ENCODE results near the gene PRKACB. TPM values are rescaled to one million over a fixed set of nuclear protein-coding genes. Genes with fewer than 3 reads are reported as not detected.

Gene PRKACB
- polyA plus RNA-seq, 1 donor (not counting 4 experiments of a cell fraction or from before 2014, with no cell fraction given), result 15.3 TPM

DNA sequence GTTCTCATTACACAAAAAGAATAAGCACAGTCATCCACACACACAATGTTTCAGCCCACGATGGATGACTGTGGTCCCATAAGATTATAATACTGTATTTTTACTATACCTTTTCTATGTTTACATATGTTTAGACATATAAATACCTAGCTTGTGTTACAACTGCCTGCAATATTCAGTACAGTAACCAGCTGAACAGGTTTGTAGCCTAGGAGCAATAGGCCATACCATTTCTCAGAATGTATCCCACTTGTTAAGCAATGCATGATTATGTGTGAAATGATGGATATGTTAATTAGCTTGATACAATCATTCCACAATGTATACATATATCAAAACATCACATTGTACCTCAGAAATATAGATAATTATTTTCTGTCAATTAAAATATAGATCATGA is 124.3 kb downstream of the PRKACB start:
- Histone ChIP-seq H3K4me3 (ENCODE audit: control insufficient read depth in 2 of 3, extremely low read depth in 1 of 3, insufficient read depth in 2 of 3, low read depth in 1 of 3, low read length in 3 of 3) (no peak overlapping the region), H3K27ac (ENCODE audit: control insufficient read depth, insufficient read depth, low read length) (no peak overlapping the region), H3K9me1 (ENCODE audit: control insufficient read depth, extremely low read depth, insufficient read depth, low read length) (no peaks in the 10 kb centered on the region), H3K9me3 (ENCODE audit: control insufficient read depth, low read depth, low read length) (no peaks in the 10 kb centered on the region), H2AFZ (ENCODE audit: control insufficient read depth, low read length) (no peak overlapping the region), H3K36me3 (ENCODE audit: control insufficient read depth in 2 of 2, extremely low read depth in 1 of 2, insufficient read depth in 2 of 2, low read length in 2 of 2) (no peaks in the 10 kb centered on the region), H3K79me2 (ENCODE audit: control insufficient read depth, insufficient read depth, low read length) (no peaks in the 10 kb centered on the region), H3K9ac (ENCODE audit: control insufficient read depth, extremely low read depth, insufficient read depth, low read length) (no peak overlapping the region), H3K4me2 (ENCODE audit: control insufficient read depth, extremely low read depth, insufficient read depth, low read depth, low read length) (no peak overlapping the region), H4K20me1 (ENCODE audit: control insufficient read depth, extremely low read depth, insufficient read depth, low read length) (no peaks in the 10 kb centered on the region), H3K27me3 (ENCODE audit: control insufficient read depth, extremely low read depth, insufficient read depth, low read length) (no peaks in the 10 kb centered on the region), H3K4me1 (ENCODE audit: control insufficient read depth, extremely low read depth, insufficient read depth, low read length) (peaks cover 4% of the 10 kb centered on the region)
- no peak for TF ChIP-seq EZH2 (IDR thresholded peaks at IDR 0.05; ENCODE audit: low read length)
- TF ChIP-seq, protein P1, sequence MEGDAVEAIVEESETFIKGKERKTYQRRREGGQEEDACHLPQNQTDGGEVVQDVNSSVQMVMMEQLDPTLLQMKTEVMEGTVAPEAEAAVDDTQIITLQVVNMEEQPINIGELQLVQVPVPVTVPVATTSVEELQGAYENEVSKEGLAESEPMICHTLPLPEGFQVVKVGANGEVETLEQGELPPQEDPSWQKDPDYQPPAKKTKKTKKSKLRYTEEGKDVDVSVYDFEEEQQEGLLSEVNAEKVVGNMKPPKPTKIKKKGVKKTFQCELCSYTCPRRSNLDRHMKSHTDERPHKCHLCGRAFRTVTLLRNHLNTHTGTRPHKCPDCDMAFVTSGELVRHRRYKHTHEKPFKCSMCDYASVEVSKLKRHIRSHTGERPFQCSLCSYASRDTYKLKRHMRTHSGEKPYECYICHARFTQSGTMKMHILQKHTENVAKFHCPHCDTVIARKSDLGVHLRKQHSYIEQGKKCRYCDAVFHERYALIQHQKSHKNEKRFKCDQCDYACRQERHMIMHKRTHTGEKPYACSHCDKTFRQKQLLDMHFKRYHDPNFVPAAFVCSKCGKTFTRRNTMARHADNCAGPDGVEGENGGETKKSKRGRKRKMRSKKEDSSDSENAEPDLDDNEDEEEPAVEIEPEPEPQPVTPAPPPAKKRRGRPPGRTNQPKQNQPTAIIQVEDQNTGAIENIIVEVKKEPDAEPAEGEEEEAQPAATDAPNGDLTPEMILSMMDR (optimal IDR thresholded peaks at IDR 0.05 in 1 of 3, IDR thresholded peaks at IDR 0.05 in 1 of 3, conservative IDR thresholded peaks at IDR 0.05 in 1 of 3; ENCODE audit: extremely low read depth in 1 of 3, insufficient read depth in 2 of 3, low read length in 3 of 3), result no peak
- dilution Hi-C loops (cut with MboI; ENCODE audit: extremely low pct_ligation_motif_present, low sequenced_read_pairs), result no loop called here
- FAIRE-seq (no peak), DNase-seq (ENCODE audit: low read depth, low spot score) (no peak)

GRCh38 chr1:84269306-84269705 is 125.2 kb downstream of the PRKACB start:
- TF ChIP-seq EZH2 (IDR thresholded peaks at IDR 0.05; ENCODE audit: low read length), result no peak
- TF ChIP-seq, protein P1 (optimal IDR thresholded peaks at IDR 0.05 in 1 of 3, IDR thresholded peaks at IDR 0.05 in 1 of 3, conservative IDR thresholded peaks at IDR 0.05 in 1 of 3; ENCODE audit: extremely low read depth in 1 of 3, insufficient read depth in 2 of 3, low read length in 3 of 3), result no peak
- Histone ChIP-seq H3K9me1 (ENCODE audit: control insufficient read depth, extremely low read depth, insufficient read depth, low read length) (no peaks in the 10 kb centered on the region), H3K4me2 (ENCODE audit: control insufficient read depth, extremely low read depth, insufficient read depth, low read depth, low read length) (no peak overlapping the region), H3K9ac (ENCODE audit: control insufficient read depth, extremely low read depth, insufficient read depth, low read length) (no peak overlapping the region), H3K36me3 (ENCODE audit: control insufficient read depth in 2 of 2, extremely low read depth in 1 of 2, insufficient read depth in 2 of 2, low read length in 2 of 2) (no peaks in the 10 kb centered on the region), H3K9me3 (ENCODE audit: control insufficient read depth, low read depth, low read length) (no peaks in the 10 kb centered on the region), H2AFZ (ENCODE audit: control insufficient read depth, low read length) (no peak overlapping the region), H3K4me3 (ENCODE audit: control insufficient read depth in 2 of 3, extremely low read depth in 1 of 3, insufficient read depth in 2 of 3, low read depth in 1 of 3, low read length in 3 of 3) (no peak overlapping the region), H3K27me3 (ENCODE audit: control insufficient read depth, extremely low read depth, insufficient read depth, low read length) (no peaks in the 10 kb centered on the region), H3K27ac (ENCODE audit: control insufficient read depth, insufficient read depth, low read length) (no peak overlapping the region), H3K4me1 (ENCODE audit: control insufficient read depth, extremely low read depth, insufficient read depth, low read length) (peaks cover 4% of the 10 kb centered on the region), H4K20me1 (ENCODE audit: control insufficient read depth, extremely low read depth, insufficient read depth, low read length) (no peaks in the 10 kb centered on the region), H3K79me2 (ENCODE audit: control insufficient read depth, insufficient read depth, low read length) (no peaks in the 10 kb centered on the region)
- DNase-seq (ENCODE audit: low read depth, low spot score) (no peak), FAIRE-seq (no peak)
- dilution Hi-C loops (cut with MboI; ENCODE audit: extremely low pct_ligation_motif_present, low sequenced_read_pairs), result no loop called here
